NCI-H82 treated with DMSO at 0.1 percent for 48 hours (cell line): ENCODE measurements around the gene LIF.

Experiments used
- DNase-seq: peaks from one replicate; lab custom pipeline; 2025; ENCODE audit not compliant: unreplicated experiment; lab: John Stamatoyannopoulos, UW

The LIF gene

GRCh38 chr22:30284666-30285065 lies 38.1 kb upstream of the LIF start:
- DNase-seq: no peak

GRCh38 chr22:30284172-30284571 lies 37.6 kb upstream of the LIF start:
- no peak for DNase-seq

- DNase-seq: no peak
These were observed 36.8 kb upstream of the LIF start for GRCh38 chr22:30283342-30283741.

GRCh38 chr22:30282616-30283046 lies 36.1 kb upstream of the LIF start:
- DNase-seq: no peak

GRCh38 chr22:30280505-30280904 lies 33.9 kb upstream of the LIF start:
- no peak for DNase-seq

GRCh38 chr22:30279932-30280331 lies 33.4 kb upstream of the LIF start:
- DNase-seq: no peak

- no peak for DNase-seq
These were observed 32.7 kb upstream of the LIF start for GRCh38 chr22:30279046-30279788.

- DNase-seq: no peak
These were observed 31.2 kb upstream of the LIF start for GRCh38 chr22:30277547-30278344.

- no peak for DNase-seq
These were observed 29.5 kb upstream of the LIF start for GRCh38 chr22:30276039-30276438.

GRCh38 chr22:30275625-30276024 lies 29.1 kb upstream of the LIF start:
- no peak for DNase-seq

- DNase-seq: no peak
These were observed 27.9 kb upstream of the LIF start for GRCh38 chr22:30274437-30274812.

GRCh38 chr22:30273711-30274436 lies 27.3 kb upstream of the LIF start:
- no peak for DNase-seq

GRCh38 chr22:30272781-30273601 lies 26.4 kb upstream of the LIF start:
- no peak for DNase-seq

- DNase-seq: no peak
These were observed 24.3 kb upstream of the LIF start for GRCh38 chr22:30270832-30271231.

GRCh38 chr22:30268331-30268730 lies 21.8 kb upstream of the LIF start:
- no peak for DNase-seq

GRCh38 chr22:30267382-30268302 lies 21.1 kb upstream of the LIF start:
- no peak for DNase-seq

- DNase-seq: no peak
These were observed 20.2 kb upstream of the LIF start, which contains the start of gene OSM for GRCh38 chr22:30266445-30267381. TSS of gene OSM (minus strand) at chr22:30266851. CDS start at chr22:30266799, 52 bp downstream.

GRCh38 chr22:30265823-30266444 lies 19.4 kb upstream of the LIF start:
- DNase-seq: no peak
